ENCODE data around the gene TSHZ1. TPM values are rescaled to one million over a fixed set of nuclear protein-coding genes. Genes with fewer than 3 reads are reported as not detected.

TSHZ1 gene
- total RNA-seq, 2 experiments from 2014 or later = 5.9 to 9.5 TPM

- no peak overlapping the region for H3K27ac ChIP-seq (ENCODE audit: low read depth, low read length, poor library complexity, severe bottlenecking)
- H3K9me2 ChIP-seq (ENCODE audit: insufficient read depth, low read length) = no peaks in the 10 kb centered on the region
- H2AFZ ChIP-seq (ENCODE audit: low read length) = 0 out of 2 replicates have a peak overlapping the region, but pooled peaks have one; percentile 25
- TF ChIP-seq CTCF (conservative IDR thresholded peaks at IDR 0.05; ENCODE audit: low read length) (no peak), EZH2phosphoT487 (IDR thresholded peaks at IDR 0.05; ENCODE audit: borderline replicate concordance, low read depth, low read length) (no peak)
- no peaks in the 10 kb centered on the region for H3K79me2 ChIP-seq (ENCODE audit: insufficient read depth, low read depth, low read length)
- no peaks in the 10 kb centered on the region for H3K36me3 ChIP-seq (ENCODE audit: insufficient read depth, low read length)
- H3K9me3 ChIP-seq (ENCODE audit: low read length) = no peaks in the 10 kb centered on the region
- peak overlapping the region; percentile 93 for H3K4me2 ChIP-seq (ENCODE audit: low read length)
- peaks cover 13% of the 10 kb centered on the region for H3K4me1 ChIP-seq (ENCODE audit: insufficient read depth, low read length, poor library complexity, severe bottlenecking)
- no TSS peak for BruUV-seq (replicated peaks)
- ChIA-PET CTCF (ENCODE audit: unreplicated experiment) (no interaction called here), POLR2A (no interaction called here)
- H4K20me1 ChIP-seq (ENCODE audit: insufficient read depth, low read length) = no peaks in the 10 kb centered on the region; the same call in 1 of the 2 replicates
- peak; percentile 4 for DNase-seq (ENCODE audit: low spot score)
- intact Hi-C loops (cut with micrococcal nuclease; ENCODE audit: unreplicated experiment) = loop anchor here (5.0 kb wide), 1 partner anchor 611 kb away; the partner anchor contains the start of gene ZNF407
- H3K4me3 ChIP-seq (ENCODE audit: low read depth, low read length, poor library complexity, severe bottlenecking) = peak overlapping the region; percentile 86
Measured at GRCh38 chr18:75208155-75208835, 2.3 kb upstream of the TSHZ1 start.

DNA sequence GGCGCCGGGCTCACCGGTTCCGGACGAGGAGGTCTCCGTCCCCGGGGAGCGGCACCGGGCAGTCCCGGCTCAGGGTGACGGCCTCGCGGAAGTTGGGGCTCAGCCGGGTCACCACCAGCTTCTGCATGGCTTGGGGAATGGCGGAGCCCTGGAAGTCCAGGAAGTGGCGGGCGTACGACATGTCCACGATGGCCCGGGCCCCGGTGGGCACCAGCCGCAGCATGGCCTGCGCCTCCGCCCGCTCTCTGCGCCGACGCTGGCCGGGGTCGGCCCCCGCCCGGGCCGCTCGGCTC, 1.8 kb upstream of the TSHZ1 start:
- Histone ChIP-seq H3K9me3 (ENCODE audit: low read length) (no peaks in the 10 kb centered on the region), H3K4me1 (ENCODE audit: insufficient read depth, low read length, poor library complexity, severe bottlenecking) (peaks cover 13% of the 10 kb centered on the region), H3K36me3 (ENCODE audit: insufficient read depth, low read length) (no peaks in the 10 kb centered on the region), H3K4me3 (ENCODE audit: low read depth, low read length, poor library complexity, severe bottlenecking) (peak overlapping the region; percentile 86), H3K4me2 (ENCODE audit: low read length) (peak overlapping the region; percentile 93), H4K20me1 (ENCODE audit: insufficient read depth, low read length) (no peaks in the 10 kb centered on the region; the same call in 1 of the 2 replicates), H3K79me2 (ENCODE audit: insufficient read depth, low read depth, low read length) (no peaks in the 10 kb centered on the region), H3K9me2 (ENCODE audit: insufficient read depth, low read length) (no peaks in the 10 kb centered on the region), H2AFZ (ENCODE audit: low read length) (0 out of 2 replicates have a peak overlapping the region, but pooled peaks have one; percentile 25), H3K27ac (ENCODE audit: low read depth, low read length, poor library complexity, severe bottlenecking) (no peak overlapping the region)
- TF ChIP-seq CTCF (conservative IDR thresholded peaks at IDR 0.05; ENCODE audit: low read length) (no peak), EZH2phosphoT487 (IDR thresholded peaks at IDR 0.05; ENCODE audit: borderline replicate concordance, low read depth, low read length) (no peak)
- no peak for DNase-seq (ENCODE audit: low spot score)
- CTCF ChIA-PET (ENCODE audit: unreplicated experiment) = no interaction called here
- intact Hi-C loops (cut with micrococcal nuclease; ENCODE audit: unreplicated experiment) = loop anchor here (5.0 kb wide), 1 partner anchor 611 kb away; the partner anchor contains the start of gene ZNF407
- POLR2A ChIA-PET = no interaction called here
- no TSS peak for BruUV-seq (replicated peaks)
